ENCODE measurements around the gene DHX32.

The DHX32 gene

DNA sequence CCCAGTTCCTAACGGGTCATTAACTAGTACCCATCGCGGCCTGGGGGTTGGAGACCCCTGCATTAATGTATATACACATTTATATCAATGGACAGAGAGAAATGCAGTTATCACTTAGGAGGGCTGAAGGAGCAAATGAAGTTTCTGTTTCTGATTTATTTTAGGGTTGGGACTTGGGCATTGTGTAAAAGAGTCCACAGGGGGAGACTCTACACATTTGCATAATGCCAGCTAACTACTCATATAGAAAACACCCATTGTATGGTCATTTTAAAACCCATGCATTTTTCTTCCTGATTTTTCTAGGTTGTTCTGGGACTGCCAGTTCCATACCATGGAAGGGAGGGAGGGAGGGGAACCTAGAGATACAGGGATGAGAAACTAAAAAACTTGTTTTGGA lies 34.2 kb downstream of the DHX32 start:
- DNase-seq, result no peak

- DNase-seq, result no peak
Observed at GRCh38 chr10:125845617-125846016, 35.5 kb downstream of the DHX32 start.

GRCh38 chr10:125844751-125845221 lies 36.3 kb downstream of the DHX32 start:
- DNase-seq, result no peak

DNA sequence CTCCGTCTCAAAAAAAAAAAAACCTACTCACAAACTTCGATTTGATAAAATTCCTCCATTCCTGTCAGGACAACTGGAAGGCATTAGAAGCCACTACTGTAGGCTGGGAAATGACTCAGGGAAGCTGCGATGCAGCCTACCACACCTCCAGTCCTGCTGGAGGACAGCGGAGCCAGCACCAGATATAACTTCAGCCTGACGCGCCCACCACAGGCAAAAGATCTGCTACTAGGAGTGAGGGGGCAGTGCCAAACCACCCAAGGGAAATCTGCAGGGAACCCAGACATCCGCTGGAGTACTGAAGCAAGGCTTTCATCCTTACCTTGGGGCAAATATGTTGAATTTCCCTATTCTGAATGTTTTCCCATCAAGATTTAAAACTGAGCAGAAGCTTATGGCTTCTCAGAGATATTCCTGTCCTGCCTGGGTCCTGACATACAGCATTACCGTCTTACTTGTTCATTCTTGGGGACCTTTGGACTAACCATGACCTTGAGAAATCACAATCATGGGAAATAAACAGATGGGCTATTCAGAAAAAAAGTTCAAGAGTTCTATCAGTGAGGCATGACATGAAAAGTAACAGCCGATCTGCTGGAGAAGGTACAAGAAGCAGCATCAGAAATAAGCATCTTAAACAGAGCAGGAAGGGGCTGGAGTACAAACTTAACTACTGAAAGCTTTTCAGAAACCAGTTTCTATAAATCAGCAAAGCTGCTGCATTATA lies 37.3 kb downstream of the DHX32 start:
- no peak for DNase-seq

GRCh38 chr10:125840955-125841354 lies 40.1 kb downstream of the DHX32 start:
- DNase-seq, result no peak

GRCh38 chr10:125840406-125840805 lies 40.7 kb downstream of the DHX32 start:
- no peak for DNase-seq

DNA sequence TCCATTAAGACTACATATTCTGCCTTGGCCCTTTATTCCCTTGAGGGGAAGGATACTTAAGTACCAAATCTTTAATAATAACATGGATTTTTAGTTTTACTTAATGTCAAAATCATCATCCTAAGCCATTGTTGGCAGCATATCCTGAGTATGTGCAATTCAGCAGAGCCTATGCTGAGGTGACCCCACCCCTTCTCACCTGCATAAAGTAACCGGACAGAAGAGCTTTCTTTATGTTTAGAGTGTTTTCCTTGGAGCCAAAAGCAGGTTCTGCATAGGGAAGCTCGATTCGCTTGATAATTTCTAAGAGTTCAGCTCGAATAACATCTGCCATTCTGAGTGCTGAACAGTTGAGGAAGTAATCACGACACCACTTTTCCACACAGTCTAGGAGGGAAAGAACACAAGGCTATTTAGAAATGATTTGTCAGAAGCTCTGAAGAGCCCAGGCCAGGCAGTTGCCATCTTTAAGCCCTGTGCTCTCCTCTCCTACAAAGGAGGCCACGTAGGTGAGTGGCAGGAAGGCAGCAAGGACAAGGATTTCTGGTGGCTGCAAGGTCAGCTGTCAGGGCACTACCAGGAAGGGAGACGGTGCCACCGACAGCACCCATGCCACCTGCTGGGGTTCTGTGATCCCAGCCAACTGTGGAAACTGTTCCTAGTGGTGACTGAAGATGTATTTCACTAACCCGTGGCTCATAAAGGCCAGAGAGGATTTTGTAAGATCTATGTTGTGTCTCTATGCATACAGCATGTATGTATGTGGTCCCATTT lies 42.1 kb downstream of the DHX32 start:
- DNase-seq, result no peak

DNA sequence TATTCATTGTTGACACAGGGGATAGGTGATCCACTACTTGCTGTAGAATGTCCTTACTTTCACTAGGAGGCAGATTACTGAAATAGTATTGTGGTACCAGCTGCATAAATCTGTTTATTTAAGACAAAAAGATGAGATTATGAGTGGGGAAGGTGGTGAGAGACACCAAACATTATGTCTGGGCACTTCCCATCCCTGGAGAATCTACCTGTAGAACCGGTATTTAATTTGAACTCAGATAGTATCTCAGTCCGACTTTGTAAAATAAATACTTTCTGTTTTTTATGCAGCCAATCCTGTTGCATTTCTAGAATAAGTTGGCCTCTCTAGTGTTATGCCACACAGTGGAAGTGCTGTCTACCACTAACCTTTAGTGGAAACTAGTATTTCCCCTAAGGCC lies 44.3 kb downstream of the DHX32 start:
- DNase-seq, result no peak

- DNase-seq, result no peak
Observed at GRCh38 chr10:125828311-125828710, 52.8 kb downstream of the DHX32 start.

- no peak for DNase-seq
Observed at GRCh38 chr10:125827133-125827532, 54.0 kb downstream of the DHX32 start.

DNA sequence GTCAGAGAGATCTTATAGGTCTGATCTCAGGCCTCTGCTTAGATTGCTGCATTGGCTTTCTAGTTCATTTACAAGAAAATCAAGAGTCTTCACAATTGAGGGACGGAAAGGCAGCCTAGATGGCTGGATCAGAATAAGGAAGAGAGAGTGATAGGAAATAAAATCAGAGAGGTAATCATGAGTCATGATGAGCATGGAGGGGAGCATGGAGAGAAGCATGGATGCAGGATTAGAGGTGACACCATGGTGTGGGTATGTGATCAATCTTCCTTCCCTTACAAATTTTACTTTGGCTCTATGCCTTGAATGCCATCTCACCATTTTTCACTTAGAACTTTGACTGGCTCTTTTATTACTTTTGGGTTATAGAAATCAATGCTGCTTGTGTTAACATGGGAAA lies 56.4 kb downstream of the DHX32 start:
- no peak for DNase-seq

GRCh38 chr10:125823663-125824251 lies 57.3 kb downstream of the DHX32 start:
- DNase-seq, result peak; percentile 26

GRCh38 chr10:125822878-125823662 lies 58.0 kb downstream of the DHX32 start, which contains the start of the genes BCCIP and UROS:
TSS of gene BCCIP (plus strand) at chr10:125823546. CDS start at chr10:125823558, 12 bp downstream.
TSS of gene UROS (minus strand) at chr10:125823258. CDS start at chr10:125816499, 6,759 bp downstream.
- DNase-seq, result peak; percentile 91

GRCh38 chr10:125820701-125821100 lies 60.4 kb downstream of the DHX32 start:
- DNase-seq, result no peak

DNA sequence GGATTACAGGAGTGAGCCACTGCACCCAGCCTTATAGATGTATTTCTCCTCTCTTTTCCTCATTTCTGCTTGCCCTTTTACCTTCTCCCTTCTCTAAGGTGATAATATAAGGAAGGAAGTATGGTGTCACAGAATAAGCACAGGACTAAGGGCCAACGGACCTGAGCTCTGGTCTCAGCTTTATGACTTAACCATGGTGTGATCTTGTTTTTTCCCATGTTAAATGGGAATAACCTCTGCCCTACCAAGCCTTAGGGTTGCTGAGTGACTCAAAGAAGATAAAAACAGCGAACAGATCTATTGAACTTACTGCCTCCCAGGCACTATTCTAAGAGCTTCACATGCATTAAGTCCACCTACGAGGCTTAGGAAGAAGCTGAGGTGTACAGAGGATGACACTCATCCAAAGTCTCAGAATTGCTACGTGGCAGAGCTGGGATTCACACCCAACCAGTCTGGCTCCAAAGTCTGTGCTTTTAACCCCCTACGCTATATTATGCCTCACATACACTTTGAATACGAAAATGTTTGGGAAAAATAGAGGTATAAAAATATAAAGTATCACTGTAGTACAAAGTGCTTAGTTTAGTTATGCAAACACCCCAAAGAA lies 63.6 kb downstream of the DHX32 start:
- no peak for DNase-seq

- DNase-seq, result no peak
Observed at GRCh38 chr10:125816548-125816947, 64.5 kb downstream of the DHX32 start.

DNA sequence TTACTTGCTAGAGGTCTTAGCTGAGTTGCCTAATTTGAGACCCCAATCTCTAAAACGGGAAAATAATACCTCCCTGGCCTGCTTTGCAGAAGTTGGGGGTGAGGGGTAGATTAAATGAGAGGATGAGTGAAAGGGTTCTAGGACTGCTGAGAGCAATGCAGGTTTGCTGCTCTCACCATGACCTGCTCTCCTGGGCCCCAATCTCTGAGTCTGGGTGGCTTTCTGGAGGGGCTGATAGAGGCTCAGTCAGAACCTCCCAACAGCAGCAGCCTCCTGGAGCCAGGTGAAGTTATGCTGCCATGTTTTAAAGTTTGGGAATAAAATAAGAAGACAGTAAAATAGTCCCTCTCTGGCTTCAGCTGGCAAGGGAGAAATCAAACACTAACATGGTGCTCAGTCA lies 65.3 kb downstream of the DHX32 start:
- DNase-seq, result no peak

- no peak for DNase-seq
Observed at GRCh38 chr10:125812128-125812750, 68.9 kb downstream of the DHX32 start.

- DNase-seq, result no peak
Observed at GRCh38 chr10:125811251-125811650, 69.8 kb downstream of the DHX32 start.

GRCh38 chr10:125808047-125808446 lies 73.0 kb downstream of the DHX32 start:
- DNase-seq, result no peak

GRCh38 chr10:125802739-125803138 lies 78.4 kb downstream of the DHX32 start:
- DNase-seq, result no peak

GRCh38 chr10:125802131-125802530 lies 79.0 kb downstream of the DHX32 start:
- no peak for DNase-seq

All from activated T-cell treated with anti-CD3 and anti-CD28 coated beads, Interleukin-2, amount 50 U/mL, for 1 hour (primary cell).